Fibroblast of skin of abdomen (primary cell): ENCODE data around the gene FGD3.
"Not testable (repeated sequence)": the region's sequence is repeated elsewhere in the genome, so short reads cannot be mapped to it uniquely, and the experiment has no call there.

Source experiments
- DNase-seq: peaks from one replicate; pipeline ENCODE4 v3.0.0-alpha.2; 2013

The FGD3 gene

GRCh38 chr9:93010056-93010455, 62.7 kb downstream of the FGD3 start:
- no peak for DNase-seq

- DNase-seq = no peak
Observed at GRCh38 chr9:93010704-93011103, 63.4 kb downstream of the FGD3 start.

GRCh38 chr9:93011114-93011513, 63.8 kb downstream of the FGD3 start:
- no peak for DNase-seq

- DNase-seq = no peak
Observed at GRCh38 chr9:93012963-93013855, 65.9 kb downstream of the FGD3 start.

- no peak for DNase-seq
Observed at GRCh38 chr9:93013856-93014582, 66.7 kb downstream of the FGD3 start.

GRCh38 chr9:93015190-93015589, 67.9 kb downstream of the FGD3 start:
- not testable (repeated sequence) for DNase-seq

- no peak for DNase-seq
Observed at GRCh38 chr9:93017621-93018020, 70.3 kb downstream of the FGD3 start.

- no peak for DNase-seq
Observed at GRCh38 chr9:93020151-93020550, 72.8 kb downstream of the FGD3 start.

- DNase-seq = no peak
Observed at GRCh38 chr9:93020771-93021670, 73.7 kb downstream of the FGD3 start.

- no peak for DNase-seq
Observed at GRCh38 chr9:93022066-93022465, 74.7 kb downstream of the FGD3 start.

- DNase-seq = no peak
Observed at GRCh38 chr9:93022721-93023520, 75.6 kb downstream of the FGD3 start.

GRCh38 chr9:93023521-93023815, 76.1 kb downstream of the FGD3 start:
- no peak for DNase-seq

GRCh38 chr9:93024646-93024910, 77.3 kb downstream of the FGD3 start:
- DNase-seq = no peak

- no peak for DNase-seq
Observed at GRCh38 chr9:93024986-93025630, 77.8 kb downstream of the FGD3 start.

- DNase-seq = no peak
Observed at GRCh38 chr9:93025736-93026135, 78.4 kb downstream of the FGD3 start.

- DNase-seq = no peak
Observed at GRCh38 chr9:93026640-93027039, 79.3 kb downstream of the FGD3 start.

GRCh38 chr9:93027750-93028149, 80.4 kb downstream of the FGD3 start:
- no peak for DNase-seq

GRCh38 chr9:93028448-93029006, 81.2 kb downstream of the FGD3 start:
- no peak for DNase-seq

GRCh38 chr9:93030642-93031628, 83.6 kb downstream of the FGD3 start:
- DNase-seq = no peak
